ENCODE measurements around the gene ZNF358. TPM values are rescaled to one million over a fixed set of nuclear protein-coding genes. Genes with fewer than 3 reads are reported as not detected.

ZNF358 gene
- polyA plus RNA-seq, 3 donors, result 0.41 to 8.6 (median 1.0) TPM

DNA sequence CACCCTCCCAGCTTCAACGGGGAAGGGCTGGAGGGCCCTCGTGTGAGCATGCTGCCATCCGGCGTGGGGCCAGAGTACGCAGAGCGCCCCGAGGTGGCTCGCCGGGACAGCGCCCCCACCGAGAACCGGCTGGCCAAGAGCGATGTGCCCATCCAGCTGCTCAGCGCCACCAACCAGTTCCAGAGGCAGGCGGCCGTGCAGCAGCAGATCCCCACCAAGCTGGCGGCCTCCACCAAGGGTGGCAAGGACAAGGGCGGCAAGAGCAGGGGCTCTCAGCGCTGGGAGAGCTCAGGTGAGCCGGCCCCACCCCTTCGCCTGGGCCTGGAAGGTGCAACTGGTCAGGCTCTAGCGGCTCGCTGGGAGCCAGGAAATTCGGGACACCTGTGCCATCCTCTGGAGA lies 47.1 kb upstream of the ZNF358 start:
- Histone ChIP-seq H3K9ac (ENCODE audit: insufficient read depth, low read length, poor library complexity, severe bottlenecking) (no peak overlapping the region), H4K20me1 (ENCODE audit: insufficient read depth, low read length) (peaks cover 47% of the 10 kb centered on the region), H3K9me3 (replicated peaks in 1 of 2; ENCODE audit: control insufficient read depth in 1 of 2, insufficient read depth in 1 of 2, low read length in 2 of 2) (no peaks in the 10 kb centered on the region), H3K4me1 (ENCODE audit: control insufficient read depth in 1 of 2, insufficient read depth in 2 of 2, low read length in 2 of 2) (peaks cover 24 to 27% of the 10 kb centered on the region in 2 donors), H3K79me2 (ENCODE audit: insufficient read depth, low read length) (peaks cover 5% of the 10 kb centered on the region), H3K27me3 (ENCODE audit: control insufficient read depth in 2 of 2, insufficient read depth in 2 of 2, low read length in 2 of 2) (no peaks in the 10 kb centered on the region), H2AFZ (ENCODE audit: insufficient read depth, low read depth, low read length, poor library complexity, severe bottlenecking) (no peak overlapping the region), H3K36me3 (replicated peaks in 1 of 2; ENCODE audit: control insufficient read depth in 1 of 2, insufficient read depth in 2 of 2, low read length in 2 of 2) (peaks cover 70 to 82% of the 10 kb centered on the region in 2 donors), H3K4me3 (replicated peaks in 1 of 3; ENCODE audit: low read depth in 2 of 3, low read length in 3 of 3) (no peak overlapping the region), H3K4me2 (replicated peaks; ENCODE audit: extremely low read depth, low read length, poor library complexity, severe bottlenecking) (no peak overlapping the region), H3K27ac (ENCODE audit: low read depth in 1 of 2, low read length in 2 of 2) (peak overlapping the region in 1 of 2 donors; percentile 14)
- intact Hi-C loops (cut with micrococcal nuclease), result no loop called here
- Mint-ChIP-seq H3K9me3 (peaks cover 0 to 3% (median 0%) of the 10 kb centered on the region in 7 donors), H3K4me1 (peaks cover 18% of the 10 kb centered on the region), H3K36me3 (peaks cover 56 to 85% of the 10 kb centered on the region in 2 donors), H3K27ac (peak overlapping the region in 3 of 7 donors; percentile 18 to 64 (median 57)), H3K27me3 (ENCODE audit: low read depth in 3 of 3) (peaks cover 0 to 2% (median 1%) of the 10 kb centered on the region in 3 donors), H3K4me3 (no peak overlapping the region)
- 96% methylated on average over 24 of the region's 24 CpGs for WGBS (ENCODE audit: insufficient coverage)
- no peak for DNase-seq
- no peak for TF ChIP-seq CTCF (IDR thresholded peaks at IDR 0.05)

DNA sequence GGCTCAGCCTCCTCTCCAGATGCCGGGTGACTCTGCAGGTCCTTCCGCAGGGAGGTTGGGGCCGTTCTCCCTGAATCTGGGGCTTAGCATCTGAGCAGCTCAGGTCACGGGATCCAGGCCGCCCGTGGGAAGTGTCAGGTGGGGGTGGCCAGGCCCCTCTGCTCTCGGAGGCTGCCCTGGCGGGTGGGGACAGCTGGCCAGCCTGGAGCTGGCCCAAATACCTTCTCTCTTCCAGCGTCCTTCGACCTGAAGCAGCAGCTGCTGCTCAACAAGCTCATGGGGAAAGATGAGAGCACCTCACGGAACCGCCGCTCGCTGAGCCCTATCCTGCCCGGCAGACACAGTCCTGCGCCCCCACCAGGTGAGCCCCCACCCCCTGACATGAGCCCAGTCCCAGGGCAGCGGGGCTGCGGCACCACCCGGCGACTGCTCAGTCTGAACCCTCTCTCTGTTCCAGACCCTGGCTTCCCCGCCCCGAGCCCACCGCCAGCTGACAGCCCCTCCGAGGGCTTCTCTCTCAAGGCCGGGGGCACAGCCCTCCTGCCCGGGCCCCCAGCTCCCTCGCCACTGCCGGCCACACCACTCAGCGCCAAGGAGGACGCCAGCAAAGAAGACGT lies 46.1 kb upstream of the ZNF358 start:
- no peak overlapping the region for H3K4me3 Mint-ChIP-seq

More for the DNA sequence above, 46.1 kb upstream of the ZNF358 start:
- H3K36me3 Mint-ChIP-seq, result peaks cover 49 to 83% of the 10 kb centered on the region in 2 donors
- H3K27me3 Mint-ChIP-seq (ENCODE audit: low read depth in 3 of 3), result peaks cover 0 to 2% (median 1%) of the 10 kb centered on the region in 3 donors
- peak overlapping the region in 3 of 7 donors; percentile 5 to 58 (median 46) for H3K27ac Mint-ChIP-seq
- no peak for TF ChIP-seq CTCF (IDR thresholded peaks at IDR 0.05)
- Histone ChIP-seq H3K27me3 (ENCODE audit: control insufficient read depth in 2 of 2, insufficient read depth in 2 of 2, low read length in 2 of 2) (no peaks in the 10 kb centered on the region), H2AFZ (ENCODE audit: insufficient read depth, low read depth, low read length, poor library complexity, severe bottlenecking) (no peak overlapping the region), H3K9me3 (replicated peaks in 1 of 2; ENCODE audit: control insufficient read depth in 1 of 2, insufficient read depth in 1 of 2, low read length in 2 of 2) (no peaks in the 10 kb centered on the region), H3K4me2 (replicated peaks; ENCODE audit: extremely low read depth, low read length, poor library complexity, severe bottlenecking) (no peak overlapping the region), H3K36me3 (replicated peaks in 1 of 2; ENCODE audit: control insufficient read depth in 1 of 2, insufficient read depth in 2 of 2, low read length in 2 of 2) (peaks cover 62 to 72% of the 10 kb centered on the region in 2 donors), H4K20me1 (ENCODE audit: insufficient read depth, low read length) (peaks cover 42% of the 10 kb centered on the region), H3K9ac (ENCODE audit: insufficient read depth, low read length, poor library complexity, severe bottlenecking) (no peak overlapping the region), H3K79me2 (ENCODE audit: insufficient read depth, low read length) (peaks cover under 1% of the 10 kb centered on the region), H3K4me1 (ENCODE audit: control insufficient read depth in 1 of 2, insufficient read depth in 2 of 2, low read length in 2 of 2) (peaks cover 24 to 27% of the 10 kb centered on the region in 2 donors), H3K27ac (ENCODE audit: low read depth in 1 of 2, low read length in 2 of 2) (no peak overlapping the region), H3K4me3 (replicated peaks in 1 of 3; ENCODE audit: low read depth in 2 of 3, low read length in 3 of 3) (no peak overlapping the region)
- H3K4me1 Mint-ChIP-seq, result peaks cover 18% of the 10 kb centered on the region
- intact Hi-C loops (cut with micrococcal nuclease), result loop anchor here (5.0 kb wide), 1 partner anchor 38 kb away; no protein-coding TSS in a partner anchor
- no peak for DNase-seq
- H3K9me3 Mint-ChIP-seq, result peaks cover 0 to 3% (median 0%) of the 10 kb centered on the region in 7 donors
- 97% methylated on average over 30 of the region's 31 CpGs for WGBS (ENCODE audit: insufficient coverage)

Measured in CD14-positive monocyte (primary cell).